HG02610 (cell line): ENCODE data around the gene OPCML.

ENCODE experiments used
- ATAC-seq: cut with Tn5 transposase; IDR thresholded peaks from one replicate; pipeline ENCODE4 v1.9.1; 2021; ENCODE audit warnings: mild to moderate bottlenecking, moderate library complexity; ENCODE audit not compliant: unreplicated experiment

Gene OPCML

DNA sequence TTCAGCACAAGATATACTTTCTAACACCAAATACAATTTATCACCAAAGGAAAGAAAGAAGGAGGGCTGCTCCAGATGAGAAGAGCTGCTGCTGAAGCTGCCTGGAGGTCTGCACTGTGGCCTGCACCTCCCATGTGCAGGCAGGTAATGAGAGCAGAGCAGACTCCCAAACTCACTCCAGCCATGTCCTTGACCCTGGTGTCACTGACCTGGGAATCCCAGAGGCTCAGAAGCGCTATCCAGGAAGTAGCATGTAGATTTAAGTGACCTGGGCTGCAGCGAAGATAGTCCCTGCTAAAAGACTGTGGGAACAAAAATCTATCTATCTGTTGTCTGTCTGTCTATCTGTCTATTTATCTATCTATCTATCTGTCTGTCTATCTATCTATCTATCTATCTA, 816.3 kb downstream of the OPCML start:
- no peak for ATAC-seq

DNA sequence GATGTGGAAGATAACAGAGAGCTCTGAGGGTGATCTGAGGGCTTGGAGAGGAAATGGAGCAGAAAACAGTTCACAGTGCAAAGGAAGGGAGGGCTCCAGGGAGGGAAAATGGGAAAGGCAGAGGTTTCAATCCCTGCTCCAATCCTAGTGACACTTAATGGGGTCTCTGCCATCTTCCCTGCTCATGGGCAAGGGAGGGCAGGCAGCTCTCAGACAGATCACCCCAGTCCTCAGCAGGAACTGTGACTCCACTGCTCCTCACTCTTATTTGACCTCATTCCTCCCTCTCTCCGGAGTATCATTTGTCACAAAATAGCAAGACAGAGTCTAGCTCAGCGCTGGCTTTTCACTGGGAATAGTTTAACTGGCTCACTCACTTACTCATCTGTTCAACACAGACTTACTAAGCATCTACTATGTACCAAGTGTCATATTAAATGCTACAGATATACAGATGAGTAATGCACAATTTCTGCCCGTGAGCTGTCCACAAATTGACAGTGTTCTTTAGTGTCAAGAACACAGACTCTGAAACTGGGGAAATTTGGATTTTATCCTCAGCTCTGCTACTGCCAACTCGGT, 817.4 kb downstream of the OPCML start:
- ATAC-seq = no peak

DNA sequence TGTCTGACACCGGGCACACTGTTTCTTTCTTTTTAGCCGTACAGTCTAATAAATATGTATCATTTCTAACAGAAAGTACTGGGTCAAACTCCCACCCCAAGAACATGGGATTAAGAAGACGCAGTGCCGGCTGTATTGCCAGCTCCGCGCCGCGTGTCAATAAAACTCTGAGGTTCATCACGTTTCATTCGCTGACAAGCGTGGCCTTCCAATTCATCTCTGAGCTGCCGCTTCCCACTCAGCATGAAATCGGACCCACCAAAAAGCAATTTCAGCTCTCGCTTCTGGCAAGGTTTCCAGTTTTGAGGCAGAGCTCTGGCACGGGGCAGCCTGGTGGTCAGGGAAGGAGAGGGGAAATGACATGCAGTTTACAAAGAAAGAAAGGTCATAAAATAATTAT, 819.8 kb downstream of the OPCML start:
- no peak for ATAC-seq

DNA sequence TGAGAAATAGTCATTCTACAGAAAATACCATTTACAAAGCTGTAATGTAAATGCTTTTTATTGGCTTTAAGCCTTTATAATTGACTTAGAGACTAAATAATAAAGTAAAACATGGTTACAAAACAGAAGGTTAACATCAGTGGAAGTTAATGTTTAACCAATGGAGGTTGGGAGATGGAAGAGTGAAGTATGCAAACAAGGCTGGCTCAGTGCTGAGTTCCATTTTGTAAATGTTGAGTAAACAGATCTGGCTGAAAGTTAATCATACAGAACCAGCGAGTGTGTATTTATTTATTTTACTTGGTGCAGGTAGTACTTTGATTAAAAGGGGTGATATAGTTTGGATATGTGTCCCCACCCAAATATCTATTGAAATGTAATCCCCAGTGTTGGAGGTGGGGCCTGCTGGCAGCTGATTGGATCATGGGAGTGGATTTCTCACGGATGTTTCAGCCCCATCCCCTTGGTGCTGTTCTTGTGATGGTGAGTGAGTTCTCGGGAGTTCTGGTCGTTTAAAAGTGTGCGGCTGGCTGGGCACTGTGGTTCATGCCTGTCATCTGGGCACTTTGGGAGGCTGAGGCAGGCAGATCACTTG, 827.4 kb downstream of the OPCML start:
- ATAC-seq = no peak

DNA sequence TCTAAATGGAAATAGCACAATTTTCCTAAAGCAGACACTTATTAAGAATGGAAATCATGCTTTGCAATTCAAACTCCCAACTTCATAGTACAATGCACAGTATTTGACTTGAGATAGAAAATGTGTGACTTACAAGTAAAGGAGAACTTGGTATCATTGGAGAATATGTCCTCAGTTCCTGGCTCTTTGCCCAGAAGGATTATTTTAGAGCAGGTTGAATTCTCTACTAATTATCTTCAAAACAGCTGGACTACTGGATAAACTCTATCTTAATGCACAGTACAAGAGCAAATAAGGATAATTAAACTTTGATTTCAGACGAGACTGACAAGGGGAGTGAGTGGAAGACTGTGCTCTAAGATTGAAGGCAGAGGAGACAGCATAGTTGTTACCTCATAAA, 839.4 kb downstream of the OPCML start:
- no peak for ATAC-seq

DNA sequence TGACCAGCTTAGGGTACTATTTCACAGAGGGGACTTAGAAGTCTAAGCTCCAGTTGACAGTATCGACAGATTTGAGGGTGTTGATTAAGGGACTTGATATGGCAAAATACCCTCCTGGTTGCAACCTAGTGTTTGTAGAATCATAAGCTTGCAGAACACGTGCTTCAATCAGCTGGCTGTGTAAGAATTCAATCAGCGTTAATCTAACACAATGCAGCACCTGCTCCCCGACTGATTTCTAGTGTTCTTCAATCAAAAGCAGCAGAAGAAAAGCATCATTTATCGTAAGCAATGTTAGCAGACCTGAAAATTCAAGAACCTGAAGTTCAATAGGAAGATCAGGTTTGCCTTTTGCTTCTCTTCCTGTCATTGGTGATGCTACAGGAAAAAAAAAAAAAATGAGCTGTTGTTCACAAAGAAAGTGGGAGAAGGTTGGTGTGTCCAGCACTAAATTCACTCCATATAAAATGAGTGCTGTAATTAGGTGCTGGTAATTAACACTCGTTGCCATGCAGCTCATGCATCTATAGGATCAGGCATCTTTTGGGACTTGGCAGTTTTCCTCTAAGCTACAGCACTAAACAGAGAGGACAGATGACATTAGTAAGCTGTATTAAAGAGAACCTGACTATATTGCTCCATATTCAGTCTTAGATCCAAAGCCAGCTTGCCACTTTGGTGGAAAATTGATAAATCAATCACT, 840.3 kb downstream of the OPCML start:
- ATAC-seq = no peak

DNA sequence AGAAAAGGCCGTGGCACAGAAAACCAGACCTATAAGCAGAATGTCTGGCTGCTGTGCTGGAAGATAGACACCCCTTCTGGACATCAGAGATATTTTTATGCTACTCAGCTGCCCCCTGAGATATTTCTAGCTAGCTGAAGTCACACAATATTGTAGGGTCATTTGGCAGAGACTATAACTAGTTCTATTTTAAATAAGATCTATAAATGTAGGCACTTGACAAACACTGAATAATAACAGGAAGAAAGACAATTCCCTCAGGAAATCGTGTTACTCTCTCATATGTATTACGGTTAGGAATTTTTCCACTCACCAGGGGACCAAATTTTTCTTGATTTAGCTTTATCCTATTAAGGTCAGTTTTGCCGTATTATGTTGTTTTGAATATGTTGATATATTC, 845.4 kb downstream of the OPCML start:
- no peak for ATAC-seq

DNA sequence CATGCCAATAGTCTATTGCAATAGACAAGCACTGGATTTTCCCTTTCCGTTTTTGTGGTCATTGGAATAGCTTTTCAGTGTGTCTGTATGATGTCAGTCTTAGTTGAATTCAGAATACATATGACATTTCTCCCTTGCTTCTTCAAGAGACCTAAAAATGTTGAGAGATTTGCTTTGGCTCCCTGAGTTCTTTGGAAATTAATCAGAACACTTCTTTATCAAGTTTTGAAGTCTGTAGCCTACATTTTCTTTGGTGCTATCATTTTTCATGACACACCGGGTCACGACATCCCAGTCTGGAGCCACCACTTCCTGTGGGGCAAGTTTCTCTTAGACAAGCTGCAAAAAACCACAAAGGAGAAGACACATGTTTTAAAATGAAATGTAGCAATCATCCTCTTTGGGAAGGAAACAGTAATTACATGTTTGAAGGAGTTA, 847.1 kb downstream of the OPCML start:
- ATAC-seq = no peak

DNA sequence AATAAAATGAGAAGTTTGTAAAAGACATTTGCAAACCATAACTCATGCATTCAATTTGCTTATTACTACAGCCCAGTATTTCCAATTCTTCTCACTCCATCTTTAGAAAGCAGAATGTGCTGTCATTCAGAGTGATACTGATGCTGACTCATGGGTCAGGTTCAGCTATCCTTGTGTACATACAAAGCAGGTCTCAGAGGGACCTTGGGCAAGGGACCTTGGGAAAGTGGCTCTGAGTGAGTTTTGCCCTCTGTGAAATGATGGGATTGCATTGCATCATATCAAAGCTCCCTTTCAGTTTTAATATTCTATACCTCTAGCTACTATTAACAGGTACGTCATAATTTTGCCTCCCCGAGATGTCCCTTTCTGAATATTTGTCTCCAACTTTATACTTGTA, 848.7 kb downstream of the OPCML start:
- ATAC-seq = no peak

DNA sequence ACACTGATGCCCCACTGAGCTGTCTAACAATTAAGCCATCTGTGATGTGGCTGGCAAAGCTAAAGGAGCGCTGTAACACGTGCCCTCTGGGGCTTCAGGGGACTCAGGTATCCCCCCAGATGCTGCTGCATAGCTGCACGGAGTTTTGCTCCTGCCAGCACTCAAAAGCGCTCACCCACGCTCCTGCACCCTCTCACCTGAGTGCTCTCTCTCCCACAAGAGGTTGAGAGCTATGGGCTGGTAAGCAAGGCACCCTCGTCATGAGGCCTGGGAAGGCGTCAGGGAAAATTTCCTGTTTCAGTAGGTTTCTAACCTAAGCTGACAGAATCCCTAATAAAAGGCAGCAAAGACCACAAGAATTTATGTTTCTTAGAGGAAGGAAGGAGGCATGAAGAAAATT, 850.3 kb downstream of the OPCML start:
- no peak for ATAC-seq

DNA sequence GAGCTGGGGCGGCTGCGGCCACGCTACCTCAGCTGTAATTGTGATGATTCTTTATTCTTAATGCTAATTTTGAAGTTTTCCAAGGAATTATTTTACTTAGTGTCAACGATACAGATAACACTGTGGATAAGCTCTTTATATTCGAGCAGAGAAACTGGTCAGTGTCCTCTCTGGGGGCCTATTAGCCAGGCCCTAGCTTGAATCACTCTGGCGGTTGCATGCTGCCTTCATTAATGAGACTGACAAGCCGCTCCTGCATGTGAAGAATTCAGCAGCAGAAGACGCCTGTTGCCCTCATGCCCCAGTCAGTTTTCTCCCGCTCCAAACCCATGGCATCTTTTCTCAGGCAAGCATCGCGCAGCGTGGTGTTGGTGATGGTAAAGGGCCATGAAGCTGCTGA, 851.7 kb downstream of the OPCML start:
- no peak for ATAC-seq

DNA sequence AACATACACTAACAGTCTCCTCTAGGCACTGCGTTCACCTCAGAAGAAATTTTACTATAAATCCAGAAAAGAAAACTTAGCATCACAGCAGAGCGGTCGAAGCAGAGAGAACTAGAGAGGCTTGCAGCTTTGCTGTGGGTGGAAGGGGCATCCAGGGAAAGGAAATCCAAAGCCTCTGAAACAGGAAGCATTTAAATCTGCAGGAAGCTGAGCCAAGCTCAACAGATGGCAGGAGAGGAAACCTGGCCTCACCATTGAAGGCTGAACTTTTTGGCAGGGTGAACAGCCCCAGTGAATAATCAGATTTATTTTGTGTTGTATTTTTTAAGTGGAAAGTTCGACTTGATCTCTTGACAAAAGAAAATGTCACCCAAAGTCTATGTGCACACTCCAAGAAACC, 858.1 kb downstream of the OPCML start:
- no peak for ATAC-seq

DNA sequence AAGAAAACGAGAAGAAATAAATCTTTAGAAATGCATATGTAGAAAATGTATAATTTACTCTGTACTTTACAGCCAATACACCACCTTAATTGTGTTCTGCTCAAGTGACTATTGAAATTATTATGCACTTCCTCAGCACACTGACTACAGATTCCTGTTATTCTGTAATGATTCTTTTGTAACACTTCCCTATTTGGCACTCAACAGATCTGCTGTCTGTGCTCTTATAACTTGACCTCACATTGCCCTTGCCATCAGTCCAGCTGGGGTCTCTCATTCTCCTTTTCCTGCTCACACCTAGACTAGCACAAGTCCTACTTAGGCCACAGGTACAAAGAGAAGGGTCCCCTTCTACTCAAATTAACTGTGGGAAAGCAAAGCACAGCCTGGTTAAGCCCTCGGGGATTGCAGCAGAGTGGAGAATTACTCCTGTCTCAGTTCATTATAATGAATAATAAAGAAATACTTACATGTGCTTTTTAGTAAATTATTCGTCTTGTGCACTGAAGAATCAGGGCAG, 860.4 kb downstream of the OPCML start:
- no peak for ATAC-seq

DNA sequence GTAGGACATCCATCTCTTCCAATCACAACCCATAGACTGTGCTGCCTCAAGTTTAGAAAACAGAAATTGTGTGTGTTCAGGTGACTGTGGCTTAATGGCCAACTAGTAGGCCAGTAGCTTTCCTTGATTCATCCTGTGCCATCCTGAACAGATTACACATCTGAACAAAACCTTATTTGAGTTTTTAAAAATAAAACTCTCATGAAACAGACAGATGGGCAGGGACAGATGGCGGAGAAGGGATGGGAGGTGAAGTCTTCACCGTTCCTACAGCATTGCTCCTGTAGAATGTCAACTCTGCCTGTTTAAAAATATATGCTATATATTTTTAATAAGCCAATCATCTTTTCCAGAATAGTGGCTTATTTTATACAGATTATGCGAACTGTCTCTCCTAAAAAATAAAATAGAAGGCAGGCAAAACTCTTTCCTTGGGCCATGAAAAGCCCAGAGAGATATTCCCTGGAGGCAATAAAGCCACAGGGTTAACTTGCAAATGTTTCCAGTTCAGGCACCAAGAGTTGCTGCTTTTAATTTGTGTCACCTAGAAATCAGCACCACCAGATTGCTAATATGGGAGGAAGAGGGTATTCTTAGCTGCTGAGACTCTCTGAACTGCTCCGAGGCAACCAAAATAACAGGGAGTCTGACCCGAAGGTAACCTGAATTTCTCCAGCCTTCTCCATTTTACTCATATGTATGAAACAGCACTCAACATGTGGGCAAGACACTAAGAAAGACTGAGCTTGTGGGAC, 861.2 kb downstream of the OPCML start:
- no peak for ATAC-seq

DNA sequence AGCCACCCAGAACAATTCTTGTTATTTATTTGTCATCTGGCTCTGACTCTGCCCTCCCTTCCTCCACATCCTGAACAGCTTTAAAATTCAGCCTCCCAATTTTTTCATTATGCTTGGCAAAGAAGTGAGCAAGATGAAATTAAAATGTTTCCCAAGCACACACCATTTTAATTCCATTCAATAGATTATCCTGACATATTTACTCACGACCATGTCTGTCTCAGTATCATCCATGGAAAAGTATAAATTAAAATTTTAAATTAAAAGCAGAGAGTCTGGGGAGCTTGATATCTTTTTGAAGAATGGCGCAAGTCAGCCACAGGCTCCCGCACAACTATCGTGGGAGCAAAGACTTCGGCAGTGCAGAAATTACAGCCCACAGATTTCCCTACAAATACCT, 862.4 kb downstream of the OPCML start:
- ATAC-seq = no peak

DNA sequence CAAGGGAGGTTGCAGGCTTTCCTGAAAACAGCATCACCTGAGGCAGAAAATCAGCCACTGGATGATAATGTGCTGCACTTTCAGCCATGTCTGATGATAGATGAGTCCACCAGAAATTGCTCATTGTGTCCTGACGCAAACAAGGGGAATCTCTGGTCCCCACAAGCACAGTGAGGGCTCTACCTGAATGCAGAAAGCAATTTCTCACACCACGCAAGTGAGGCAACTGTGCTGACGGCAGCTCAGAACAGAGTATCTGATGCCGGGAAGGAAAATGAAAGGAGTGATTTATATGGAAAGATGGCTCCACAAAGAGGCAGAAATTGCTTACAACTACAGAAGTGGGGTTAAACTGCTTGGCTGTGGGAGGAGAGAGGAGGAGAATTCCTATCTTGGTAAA, 867.1 kb downstream of the OPCML start:
- no peak for ATAC-seq

DNA sequence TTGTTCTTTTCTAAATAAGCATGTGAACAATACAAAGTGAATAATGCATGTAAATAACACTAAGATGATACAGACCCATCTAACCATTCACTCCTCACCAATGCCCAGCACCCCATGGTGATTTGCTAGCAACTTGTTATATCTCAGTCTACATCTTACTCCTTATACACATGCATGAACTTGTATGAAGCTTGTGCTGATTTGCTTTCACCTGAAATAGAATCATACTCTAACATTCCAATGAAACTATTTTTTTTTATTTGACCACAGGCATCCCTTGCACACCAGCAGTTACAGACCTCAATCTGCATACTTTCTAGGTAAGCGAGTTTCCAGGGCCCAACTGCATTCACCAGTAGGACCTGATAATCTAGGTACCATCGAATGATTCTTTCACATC, 873.6 kb downstream of the OPCML start:
- ATAC-seq = no peak

DNA sequence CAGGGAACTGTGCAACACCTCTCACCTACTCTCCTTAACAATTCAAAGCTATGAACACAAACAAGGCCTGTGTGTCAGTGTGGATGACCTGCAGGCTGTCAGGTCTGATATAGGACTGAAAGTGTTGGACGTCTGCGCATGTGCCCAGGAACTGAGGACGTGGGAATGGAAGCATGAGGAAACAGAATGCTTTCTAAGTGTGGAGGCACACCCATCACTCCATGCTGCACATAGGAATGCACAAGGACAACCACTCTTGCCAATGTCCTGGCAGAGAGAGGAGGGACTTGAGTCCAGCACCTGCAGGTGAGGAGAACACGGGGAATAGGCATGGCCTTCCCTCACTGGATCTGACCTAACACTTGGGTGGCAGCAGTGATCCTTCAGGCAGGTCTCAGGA, 874.3 kb downstream of the OPCML start:
- no peak for ATAC-seq

DNA sequence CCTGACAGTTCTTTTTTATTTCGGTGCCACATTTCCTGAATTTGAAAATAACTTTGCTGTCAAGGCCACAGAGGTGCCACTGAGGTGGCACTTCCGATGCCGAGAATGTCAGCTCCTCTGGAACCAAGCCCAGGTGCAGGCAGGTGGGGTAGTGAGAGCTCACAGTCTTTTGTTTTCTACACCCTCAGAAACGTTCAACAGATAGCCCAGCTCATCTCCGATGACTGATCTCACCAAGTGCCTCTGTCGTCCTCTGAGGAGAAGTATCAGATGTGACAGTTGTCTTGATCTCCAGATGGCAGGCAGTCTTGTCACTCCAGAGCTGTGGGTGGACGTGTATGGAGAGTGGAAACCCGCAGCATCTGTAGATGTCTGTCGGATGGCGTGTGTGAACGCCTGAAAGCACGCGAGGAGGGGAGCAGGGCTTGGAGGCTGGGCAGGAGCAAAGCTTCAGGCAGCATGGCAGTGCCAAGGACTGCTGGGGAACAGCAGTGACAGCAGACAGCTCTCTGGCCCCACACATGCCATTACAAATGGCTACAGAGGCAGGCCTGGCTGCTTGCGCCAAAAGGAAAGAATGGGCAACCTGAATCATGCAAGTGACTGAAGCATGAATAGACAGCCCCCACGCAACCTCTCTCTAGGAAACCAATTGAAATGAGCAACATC, 877.0 kb downstream of the OPCML start:
- ATAC-seq = no peak

DNA sequence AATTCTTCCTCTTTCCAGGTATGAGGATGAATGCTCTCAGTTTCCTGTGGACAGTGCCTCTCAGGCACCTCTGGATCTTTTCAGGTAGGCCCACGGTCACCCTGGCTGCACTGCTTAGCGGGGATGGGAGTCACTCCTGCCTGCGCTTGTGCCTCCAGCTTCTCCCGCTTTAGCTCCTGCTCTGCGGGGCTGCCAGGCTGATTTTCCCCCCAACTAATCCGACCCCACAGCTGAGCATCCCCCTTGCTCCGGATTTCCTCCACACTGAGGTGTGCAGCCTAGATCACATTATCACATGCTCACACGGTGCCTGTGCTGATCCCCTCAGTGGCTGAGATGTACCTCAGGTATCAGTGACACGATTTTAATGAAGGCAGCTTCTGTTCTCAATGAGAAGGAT, 879.1 kb downstream of the OPCML start:
- ATAC-seq = no peak
